Astrocyte of the spinal cord (primary cell): ENCODE measurements around the gene YBX1.
"Not testable (repeated sequence)": the region's sequence is repeated elsewhere in the genome, so short reads cannot be mapped to it uniquely, and the experiment has no call there.

Experiments used
- DNase-seq: peaks from one replicate; pipeline ENCODE4 v3.0.0; 2011; ENCODE audit warnings: low read depth, low spot score
- H3K4me3 ChIP-seq: 2 replicates; pipeline ENCODE4 v1.5.1; 2011; ENCODE audit warnings: low read depth, mild to moderate bottlenecking, low read length, moderate library complexity
- in situ Hi-C: cut with HindIII; loops from 2 replicates; pipeline ENCODE4 v1.10.0; 2017; ENCODE audit warnings: low sequenced_read_pairs
- TF ChIP-seq, protein P1 (sequence below): IDR thresholded peaks from 2 replicates; pipeline ENCODE4 v1.5.1; 2012; ENCODE audit warnings: low read depth, mild to moderate bottlenecking, low read length, inconsistent platforms

The YBX1 gene

DNA sequence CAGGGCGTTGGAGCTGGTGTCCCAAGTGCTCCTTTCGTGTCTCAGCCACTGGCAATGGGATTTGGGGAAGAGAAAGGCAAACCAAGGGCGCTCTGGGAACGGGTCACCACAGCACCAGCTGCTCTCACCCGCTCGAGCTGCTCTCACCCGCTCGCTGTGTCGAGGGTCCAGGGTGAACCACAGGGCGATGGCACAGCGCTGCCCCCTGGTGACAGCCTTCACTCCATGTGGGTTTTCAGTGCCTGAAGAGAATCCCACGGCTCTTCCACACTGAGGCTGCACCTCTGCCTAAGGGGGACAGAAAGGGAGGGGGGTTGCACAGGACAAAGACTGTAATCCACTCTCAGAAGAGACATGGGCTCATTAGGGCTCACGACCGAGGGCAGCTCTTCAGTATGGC is 64.9 kb downstream of the YBX1 start:
- no peak for DNase-seq
- TF ChIP-seq, protein P1, sequence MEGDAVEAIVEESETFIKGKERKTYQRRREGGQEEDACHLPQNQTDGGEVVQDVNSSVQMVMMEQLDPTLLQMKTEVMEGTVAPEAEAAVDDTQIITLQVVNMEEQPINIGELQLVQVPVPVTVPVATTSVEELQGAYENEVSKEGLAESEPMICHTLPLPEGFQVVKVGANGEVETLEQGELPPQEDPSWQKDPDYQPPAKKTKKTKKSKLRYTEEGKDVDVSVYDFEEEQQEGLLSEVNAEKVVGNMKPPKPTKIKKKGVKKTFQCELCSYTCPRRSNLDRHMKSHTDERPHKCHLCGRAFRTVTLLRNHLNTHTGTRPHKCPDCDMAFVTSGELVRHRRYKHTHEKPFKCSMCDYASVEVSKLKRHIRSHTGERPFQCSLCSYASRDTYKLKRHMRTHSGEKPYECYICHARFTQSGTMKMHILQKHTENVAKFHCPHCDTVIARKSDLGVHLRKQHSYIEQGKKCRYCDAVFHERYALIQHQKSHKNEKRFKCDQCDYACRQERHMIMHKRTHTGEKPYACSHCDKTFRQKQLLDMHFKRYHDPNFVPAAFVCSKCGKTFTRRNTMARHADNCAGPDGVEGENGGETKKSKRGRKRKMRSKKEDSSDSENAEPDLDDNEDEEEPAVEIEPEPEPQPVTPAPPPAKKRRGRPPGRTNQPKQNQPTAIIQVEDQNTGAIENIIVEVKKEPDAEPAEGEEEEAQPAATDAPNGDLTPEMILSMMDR = peak; percentile 66
- in situ Hi-C loops = no loop called here
- H3K4me3 ChIP-seq = no peak overlapping the region

DNA sequence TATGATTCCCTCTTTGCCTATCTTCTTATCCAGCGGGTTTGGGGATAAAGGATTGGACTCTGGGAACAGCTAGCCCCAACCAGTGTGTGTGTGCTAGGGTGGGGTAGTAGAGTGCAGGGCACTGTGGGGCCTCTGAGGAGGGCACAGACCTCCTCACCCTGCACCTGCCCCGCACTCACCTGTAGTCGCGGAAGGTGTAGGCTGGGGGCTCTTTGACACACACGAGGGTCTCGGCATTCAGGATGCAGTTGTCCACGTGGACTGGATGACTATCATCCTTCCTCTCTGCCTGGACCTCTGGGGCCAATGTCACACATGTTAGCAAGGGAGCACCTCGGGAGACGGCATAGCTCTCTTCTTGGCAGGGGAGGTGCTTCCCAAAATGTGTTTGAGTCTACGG is 65.8 kb downstream of the YBX1 start:
- in situ Hi-C loops = no loop called here
- no peak for DNase-seq
- H3K4me3 ChIP-seq = no peak overlapping the region
- TF ChIP-seq, protein P1 = no peak

DNA sequence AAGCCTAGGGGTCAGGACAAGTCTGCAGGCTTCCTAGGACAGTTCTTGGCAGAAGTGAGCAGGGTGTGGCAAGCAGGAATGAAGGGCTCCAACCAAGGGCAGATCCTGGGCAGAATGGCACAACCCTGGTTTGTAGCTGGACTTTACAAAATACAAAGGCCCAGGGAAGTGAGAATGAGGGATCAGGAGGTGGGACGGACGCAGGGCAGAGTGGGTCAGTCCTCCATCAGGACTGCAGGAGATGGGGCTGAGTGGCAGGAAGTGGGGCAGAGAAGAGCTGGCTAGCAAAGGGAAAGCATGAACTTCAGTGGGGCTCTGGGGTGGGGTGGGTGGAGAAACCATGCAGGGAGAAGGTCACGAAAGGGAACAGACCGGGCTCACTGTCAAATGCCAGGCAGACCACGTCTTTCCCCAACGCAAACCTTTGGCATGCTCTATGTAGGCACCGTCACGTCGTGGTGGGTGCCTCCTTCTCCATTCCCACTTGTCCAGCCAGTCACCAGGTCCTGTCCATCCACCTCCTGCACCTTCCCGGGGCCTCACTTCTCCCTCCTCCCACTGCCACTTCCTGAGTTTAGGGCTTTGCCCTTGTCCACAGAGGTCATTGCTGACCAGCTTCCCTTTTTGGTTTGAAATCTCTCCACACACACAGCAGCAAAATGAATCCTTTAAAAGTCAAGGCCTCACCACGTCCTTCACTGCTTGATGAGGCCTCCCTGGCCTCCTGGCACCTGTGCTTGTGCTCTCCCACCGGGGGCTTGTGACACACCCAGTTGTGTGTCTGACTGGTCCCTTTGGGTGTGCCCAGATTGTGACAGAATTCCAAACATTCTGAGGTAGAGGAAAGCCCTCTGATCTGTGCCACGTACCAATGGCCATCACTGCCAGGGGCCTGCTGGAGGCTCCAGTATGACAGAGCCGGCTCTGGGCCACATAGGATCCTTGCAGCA is 66.5 kb downstream of the YBX1 start:
- DNase-seq = no peak
- in situ Hi-C loops = no loop called here
- TF ChIP-seq, protein P1 = no peak
- no peak overlapping the region for H3K4me3 ChIP-seq

DNA sequence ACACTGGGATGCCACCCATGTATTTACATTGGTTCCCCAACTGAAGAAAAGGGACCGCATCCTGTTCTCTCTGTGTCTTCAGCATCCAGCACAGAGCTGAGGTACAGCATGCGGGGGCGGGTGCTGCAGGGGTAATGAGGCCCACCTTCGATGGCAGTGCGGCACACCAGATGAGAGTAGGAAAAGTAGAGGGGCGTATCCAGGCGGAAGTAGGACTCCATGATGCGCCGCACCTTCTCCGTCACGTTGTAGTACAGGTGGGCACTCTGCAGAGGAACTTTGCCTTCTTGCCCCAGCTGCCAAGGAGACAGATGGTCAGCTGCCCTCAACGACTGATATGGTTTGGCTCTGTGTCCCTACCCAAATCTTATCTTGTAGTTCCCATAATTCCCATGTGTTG is 67.8 kb downstream of the YBX1 start:
- TF ChIP-seq, protein P1 = no peak
- no peak overlapping the region for H3K4me3 ChIP-seq
- in situ Hi-C loops = no loop called here
- no peak for DNase-seq

GRCh38 chr1:42751511-42752070 is 69.4 kb downstream of the YBX1 start:
- H3K4me3 ChIP-seq, in situ Hi-C loops: not testable (repeated sequence)

GRCh38 chr1:42752284-42752683 is 70.1 kb downstream of the YBX1 start:
- H3K4me3 ChIP-seq = no peak overlapping the region
- in situ Hi-C loops = no loop called here
- DNase-seq = no peak
- TF ChIP-seq, protein P1 = no peak

More at GRCh38 chr1:42751511-42752070, 69.4 kb downstream of the YBX1 start:
- DNase-seq = not testable (repeated sequence)

DNA sequence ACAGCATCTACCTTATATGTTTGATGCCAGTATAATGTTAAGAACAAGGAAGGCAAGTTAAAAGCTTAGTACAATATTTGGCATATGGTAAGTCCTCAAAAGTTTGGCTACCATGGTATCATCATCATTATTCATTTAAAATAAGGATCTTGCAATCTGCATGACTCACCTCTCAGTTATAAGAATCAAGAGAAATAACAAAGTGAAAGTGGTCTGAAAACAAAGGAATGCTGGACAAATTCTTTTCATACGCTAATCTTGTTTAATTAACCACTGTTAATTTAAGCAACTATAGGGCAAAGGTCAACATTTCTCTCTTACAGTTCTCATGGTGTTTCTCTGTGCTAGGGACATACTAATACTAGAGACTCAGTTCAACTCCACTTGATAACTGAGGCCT is 70.9 kb downstream of the YBX1 start:
- no peak overlapping the region for H3K4me3 ChIP-seq
- TF ChIP-seq, protein P1 = no peak
- in situ Hi-C loops = no loop called here
- DNase-seq = peak; percentile 28
